Measurements from ENCODE around the gene GASK1A.

GRCh38 chr3:43105596-43106292 lies 126.6 kb downstream of the GASK1A start, which contains the start of gene POMGNT2:
- TF ChIP-seq ZNF384 (IDR thresholded peaks at IDR 0.05): no peak
- TF ChIP-seq FOXM1 (IDR thresholded peaks at IDR 0.05; ENCODE audit: borderline replicate concordance): no peak
- no peak for TF ChIP-seq TARDBP (IDR thresholded peaks at IDR 0.05)
- TF ChIP-seq SP1 (IDR thresholded peaks at IDR 0.05): no peak
- no peak for TF ChIP-seq CTBP1 (IDR thresholded peaks at IDR 0.05; ENCODE audit: borderline replicate concordance)
- no peak for TF ChIP-seq SUZ12 (IDR thresholded peaks at IDR 0.05)
- no peak for TF ChIP-seq NFRKB (IDR thresholded peaks at IDR 0.05)
- TF ChIP-seq BHLHE40 (IDR thresholded peaks at IDR 0.05; ENCODE audit: borderline replicate concordance): no peak
- TF ChIP-seq FOXA1 (IDR thresholded peaks at IDR 0.05): no peak

Data from HEK293T (cell line).